GM12875 (cell line): ENCODE data around the gene ZNF710.

Experiments used
- H3K4me3 ChIP-seq: one replicate; pipeline ENCODE4 v1.5.1; 2011; ENCODE audit warnings: low read depth, low read length, control low read depth
- TF ChIP-seq, protein P1 (sequence below): IDR thresholded peaks from 2 replicates; pipeline ENCODE4 v1.5.1; 2011; ENCODE audit warnings: low read depth, mild to moderate bottlenecking, control low read depth, inconsistent platforms, low read length, moderate library complexity, borderline replicate concordance; ENCODE audit not compliant: insufficient read depth

Gene ZNF710

DNA sequence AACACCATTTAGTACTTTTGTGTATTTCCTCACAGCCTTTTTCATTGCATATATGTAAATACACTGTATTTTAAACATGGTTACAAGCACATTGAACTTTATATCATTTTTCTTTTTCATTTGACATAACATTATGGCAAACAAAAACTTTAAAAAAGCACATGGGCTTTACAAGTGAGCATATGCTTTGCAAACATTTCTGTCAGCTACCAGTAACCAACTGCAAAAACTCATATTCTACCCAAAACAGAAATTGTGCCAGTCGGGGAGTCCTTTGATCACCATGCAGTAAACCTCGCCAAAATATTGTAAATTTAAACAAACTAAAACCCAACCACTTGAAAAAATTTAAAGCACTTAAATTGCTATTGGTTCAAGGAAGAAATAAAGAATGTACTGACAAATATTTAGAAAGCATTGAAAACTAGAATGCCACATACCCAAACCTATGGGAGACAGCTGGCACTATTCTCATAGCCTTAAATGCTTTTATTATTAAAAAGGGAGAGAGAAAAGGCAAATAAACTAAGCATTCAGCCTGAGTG lies 24.4 kb downstream of the ZNF710 start:
- TF ChIP-seq, protein P1, sequence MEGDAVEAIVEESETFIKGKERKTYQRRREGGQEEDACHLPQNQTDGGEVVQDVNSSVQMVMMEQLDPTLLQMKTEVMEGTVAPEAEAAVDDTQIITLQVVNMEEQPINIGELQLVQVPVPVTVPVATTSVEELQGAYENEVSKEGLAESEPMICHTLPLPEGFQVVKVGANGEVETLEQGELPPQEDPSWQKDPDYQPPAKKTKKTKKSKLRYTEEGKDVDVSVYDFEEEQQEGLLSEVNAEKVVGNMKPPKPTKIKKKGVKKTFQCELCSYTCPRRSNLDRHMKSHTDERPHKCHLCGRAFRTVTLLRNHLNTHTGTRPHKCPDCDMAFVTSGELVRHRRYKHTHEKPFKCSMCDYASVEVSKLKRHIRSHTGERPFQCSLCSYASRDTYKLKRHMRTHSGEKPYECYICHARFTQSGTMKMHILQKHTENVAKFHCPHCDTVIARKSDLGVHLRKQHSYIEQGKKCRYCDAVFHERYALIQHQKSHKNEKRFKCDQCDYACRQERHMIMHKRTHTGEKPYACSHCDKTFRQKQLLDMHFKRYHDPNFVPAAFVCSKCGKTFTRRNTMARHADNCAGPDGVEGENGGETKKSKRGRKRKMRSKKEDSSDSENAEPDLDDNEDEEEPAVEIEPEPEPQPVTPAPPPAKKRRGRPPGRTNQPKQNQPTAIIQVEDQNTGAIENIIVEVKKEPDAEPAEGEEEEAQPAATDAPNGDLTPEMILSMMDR, result no peak
- no peak overlapping the region for H3K4me3 ChIP-seq

DNA sequence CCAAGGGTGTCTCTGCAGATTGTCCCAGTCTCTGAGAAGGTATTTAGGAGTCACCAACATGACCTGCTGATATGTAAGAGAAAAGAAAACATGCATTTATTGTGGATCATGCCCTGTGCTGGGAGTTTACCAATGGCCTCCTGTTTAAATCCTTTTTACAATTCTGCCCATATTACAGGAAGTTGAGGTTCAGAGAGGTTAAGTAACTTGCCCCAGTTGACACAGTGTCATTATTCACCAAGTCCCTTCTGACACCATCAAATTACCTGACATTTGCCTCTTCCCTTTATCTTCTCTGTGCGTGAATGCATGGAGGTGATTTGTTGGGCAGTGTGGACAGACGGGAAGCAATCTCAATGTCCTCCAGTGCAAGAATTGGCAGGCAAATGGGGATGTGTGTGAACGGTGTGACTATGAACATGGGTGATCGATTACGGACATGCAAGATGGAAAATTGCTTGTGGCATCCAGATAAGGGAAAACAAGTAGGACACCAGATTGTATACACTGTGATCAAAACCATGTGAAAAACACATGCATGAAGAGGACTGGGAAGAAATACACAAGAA lies 27.3 kb downstream of the ZNF710 start:
- H3K4me3 ChIP-seq, result no peak overlapping the region
- TF ChIP-seq, protein P1, result no peak

DNA sequence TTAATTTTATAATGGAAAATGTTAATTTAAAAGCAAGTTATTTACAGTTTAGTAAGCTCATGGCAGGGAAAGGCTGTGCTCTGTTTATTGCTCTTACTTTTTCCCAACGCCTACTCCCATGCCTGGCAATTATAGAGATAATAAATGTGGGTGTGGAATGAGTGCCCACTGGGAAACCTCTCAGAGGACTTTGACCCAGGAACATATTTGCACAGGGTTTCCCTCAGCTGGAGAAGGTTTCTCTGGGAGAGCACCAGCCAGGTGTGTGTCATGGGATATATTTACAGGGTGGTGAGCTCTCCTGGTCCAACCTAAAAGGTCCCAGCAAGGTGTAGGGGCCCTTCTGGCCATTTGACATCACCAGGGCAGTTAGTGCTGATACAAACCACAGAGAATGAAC lies 27.9 kb downstream of the ZNF710 start:
- TF ChIP-seq, protein P1, result no peak
- no peak overlapping the region for H3K4me3 ChIP-seq

DNA sequence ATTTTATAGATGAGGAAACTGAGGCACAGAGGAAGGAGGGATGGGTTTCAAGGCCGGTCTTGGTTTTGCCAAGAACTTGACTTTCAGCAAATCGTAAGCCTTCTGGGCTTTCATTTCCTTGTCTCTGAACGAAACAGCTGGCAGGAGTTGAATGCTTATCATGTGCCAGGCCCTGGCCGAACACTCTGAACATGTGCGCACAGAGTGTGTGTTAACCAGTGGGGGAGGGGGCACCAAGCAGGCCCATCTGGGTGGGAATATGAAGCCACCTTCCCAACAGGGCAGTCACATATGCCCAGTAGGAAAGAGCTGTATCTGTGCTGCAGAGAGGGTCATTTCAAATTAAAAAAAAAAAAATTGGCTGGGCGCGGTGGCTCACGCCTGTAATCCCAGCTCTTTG lies 29.3 kb downstream of the ZNF710 start:
- TF ChIP-seq, protein P1, result no peak
- no peak overlapping the region for H3K4me3 ChIP-seq

DNA sequence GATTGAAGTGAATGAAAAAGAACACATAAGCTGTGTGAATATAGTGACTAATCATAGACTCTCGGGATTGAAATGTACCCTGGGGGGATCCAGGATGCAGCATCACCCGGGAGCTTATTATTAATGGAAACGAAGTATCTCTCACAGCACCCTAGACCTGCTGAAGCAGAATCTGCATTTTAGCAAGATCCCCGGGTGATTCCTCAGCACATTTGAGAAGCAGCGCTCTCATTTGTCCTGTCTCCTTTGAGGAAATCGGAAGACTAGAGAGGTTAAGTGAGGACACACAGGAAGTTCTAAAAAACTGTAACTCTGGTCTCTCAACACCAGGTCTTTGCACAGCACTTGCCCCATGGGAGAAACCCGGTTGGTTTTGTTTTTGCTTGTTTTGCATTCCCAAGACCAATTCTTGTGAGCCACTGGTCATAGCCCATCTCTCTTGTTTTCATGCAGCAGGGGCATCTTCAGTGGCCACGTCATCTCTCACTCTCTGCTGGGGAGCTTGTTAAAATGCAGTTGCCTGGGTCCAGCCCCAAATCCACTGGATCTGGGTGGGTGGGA lies 30.2 kb downstream of the ZNF710 start:
- TF ChIP-seq, protein P1, result no peak
- H3K4me3 ChIP-seq, result peak overlapping the region; percentile 31

DNA sequence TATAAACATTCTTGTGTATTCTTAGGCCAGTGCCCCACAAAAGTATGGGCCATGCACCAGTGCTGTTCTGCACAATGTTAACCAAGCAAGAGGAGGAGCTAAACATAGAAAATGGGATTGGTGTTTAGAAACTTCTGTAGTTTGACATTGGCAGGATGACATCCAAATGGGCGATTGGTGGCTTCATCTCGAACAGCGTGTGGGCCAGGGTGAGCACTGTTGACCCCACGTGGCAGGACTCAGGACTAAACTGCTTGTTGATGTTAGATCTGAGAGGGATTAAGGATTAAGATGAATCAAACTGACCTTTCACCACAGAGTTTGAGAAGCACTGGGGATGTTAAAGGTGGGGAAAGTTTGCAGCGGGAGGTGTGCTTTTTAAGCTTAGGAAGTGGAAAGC lies 31.9 kb downstream of the ZNF710 start:
- TF ChIP-seq, protein P1, result no peak

DNA sequence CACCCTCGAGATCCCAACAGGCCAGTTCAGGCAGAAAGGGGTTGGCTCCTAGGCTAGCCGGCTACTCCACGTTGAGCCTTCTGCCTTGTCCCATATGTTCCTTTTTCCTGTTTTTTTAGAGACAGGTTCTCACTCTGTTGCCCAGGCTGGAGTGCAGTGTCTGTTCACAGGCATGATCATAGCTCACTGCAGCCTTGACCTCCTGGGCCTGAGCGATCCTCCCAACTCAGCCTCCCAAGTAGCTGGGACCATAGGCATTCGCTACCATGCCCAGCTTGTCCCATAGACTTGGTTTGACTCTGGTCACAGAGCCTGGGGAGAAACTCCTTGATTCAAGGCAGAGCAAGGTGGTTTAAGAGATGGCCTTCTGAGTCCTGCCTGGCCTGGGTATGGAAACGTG lies 32.3 kb downstream of the ZNF710 start:
- TF ChIP-seq, protein P1, result no peak

More for the DNA sequence above, 31.9 kb downstream of the ZNF710 start:
- no peak overlapping the region for H3K4me3 ChIP-seq

More for the DNA sequence above, 32.3 kb downstream of the ZNF710 start:
- H3K4me3 ChIP-seq, result no peak overlapping the region
